Colonic mucosa (tissue), 4 donors: ENCODE data around the gene PKP1. TPM values are rescaled to one million over a fixed set of nuclear protein-coding genes. Genes with fewer than 3 reads are reported as not detected.

ENCODE experiments used
- DNase-seq: peaks from one replicate; pipeline ENCODE4 v3.0.0-alpha.2; 2020
- H3K27ac ChIP-seq: fragments of 200-600 bp; one replicate; pipeline ENCODE4 v1.8.0; 2021
- H3K27me3 ChIP-seq: fragments of 200-600 bp; one replicate; pipeline ENCODE4 v1.8.0; 2021
- H3K36me3 ChIP-seq: fragments of 200-600 bp; one replicate; pipeline ENCODE4 v1.8.0; 2021
- H3K4me1 ChIP-seq: fragments of 200-600 bp; one replicate; pipeline ENCODE4 v1.8.0; 2021; ENCODE audit warnings: mild to moderate bottlenecking
- H3K4me3 ChIP-seq: fragments of 200-600 bp; one replicate; pipeline ENCODE4 v1.8.0; 2021
- H3K9ac ChIP-seq, 2 donors: one replicate each; pipeline ENCODE4 v1.7.0; 2013; ENCODE audit warnings: control low read depth in 2 of 2, low read depth in 2 of 2, low read length in 2 of 2
- H3K9me3 ChIP-seq: fragments of 200-600 bp; one replicate; pipeline ENCODE4 v1.8.0; 2021
- CTCF ChIP-seq: fragments of 200-600 bp; IDR thresholded peaks from one replicate; pipeline ENCODE4 v1.8.0; 2022; ENCODE audit warnings: antibody characterized with exemption, mild to moderate bottlenecking
- intact Hi-C: fragments of 100-400 bp; cut with DNase I; formaldehyde crosslinking; loops from one replicate; pipeline ENCODE4 v1.14.1; 2022
- total RNA-seq, 2 donors: library from RNA; stranded (reverse); fragmentation: NEBNext Ultra II Directional in 1 of 2; extraction: Animal tissue kit (Norgen Biotek cat#: 25700) in 1 of 2; gene quantifications; one replicate each; pipeline ENCODE4 v1.2.1, GENCODE V29; 2021
- donor health status: healthy.
- donor health status: DM: no; HTN: no; CAD: no.
- donor health status: DM: no; HTN: no; CAD: no.

Gene PKP1
- total RNA-seq, 2 donors from 2014 or later: 0.54 to 0.74 TPM

DNA sequence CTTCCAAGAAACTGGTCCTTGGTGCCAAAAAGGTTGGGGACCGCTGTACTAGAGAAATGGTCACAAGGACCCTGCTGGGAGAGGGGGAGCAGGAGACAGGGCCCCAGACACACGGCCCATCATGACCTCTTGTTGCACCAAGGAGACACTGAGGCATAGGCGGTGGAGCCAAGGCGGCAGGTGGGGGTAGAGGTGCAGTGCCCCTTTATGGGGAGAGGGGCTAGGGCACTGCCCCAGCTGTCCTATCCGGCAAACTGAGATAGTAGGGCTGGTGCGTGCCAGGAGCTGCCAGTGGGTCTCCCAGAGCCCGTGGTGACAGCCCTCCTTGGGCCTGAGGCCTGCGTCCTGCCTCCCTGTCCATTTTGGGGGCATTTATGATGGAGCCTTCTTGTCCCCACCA lies 73.9 kb downstream of the PKP1 start:
- H3K9ac ChIP-seq: no peak overlapping the region
- no peak for TF ChIP-seq CTCF
- no peaks in the 10 kb centered on the region for H3K27me3 ChIP-seq
- H3K36me3 ChIP-seq: no peaks in the 10 kb centered on the region
- no peak overlapping the region for H3K27ac ChIP-seq
- no peaks in the 10 kb centered on the region for H3K9me3 ChIP-seq
- intact Hi-C loops: no loop called here
- H3K4me1 ChIP-seq: no peaks in the 10 kb centered on the region
- H3K4me3 ChIP-seq: no peak overlapping the region
- no peak for DNase-seq

DNA sequence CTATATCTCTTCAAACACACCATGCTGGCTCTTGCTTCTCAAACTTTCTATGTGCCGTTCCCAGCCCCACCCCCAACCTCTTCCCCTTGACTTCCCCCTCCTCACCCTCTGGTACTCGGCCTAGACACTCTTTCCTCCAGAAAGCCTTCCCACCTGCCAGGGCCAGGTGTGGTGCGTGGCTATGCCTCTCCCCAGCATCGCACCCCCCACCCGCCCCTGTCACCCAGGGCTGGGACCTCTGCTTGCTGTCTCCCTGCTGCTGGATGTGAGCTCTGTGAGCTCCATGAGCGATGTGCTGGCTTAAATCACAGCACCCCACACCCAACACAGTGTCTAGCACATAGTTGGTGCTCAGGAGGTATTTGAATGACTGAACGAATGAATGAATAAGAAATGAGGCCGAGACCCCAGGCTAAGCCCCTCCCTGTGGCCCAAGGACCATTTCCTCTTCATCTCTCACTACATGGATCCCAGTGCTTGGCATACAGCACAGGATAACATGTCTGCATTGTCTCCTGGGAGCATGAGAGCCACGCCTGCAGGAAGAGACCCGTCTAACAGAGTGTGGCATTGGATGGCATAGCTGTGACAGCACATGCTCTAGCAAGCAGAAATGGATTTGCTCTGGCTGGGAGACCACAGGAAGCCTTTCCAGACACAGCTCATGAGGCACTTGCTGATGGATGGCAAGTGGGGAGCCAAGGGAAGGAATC lies 74.5 kb downstream of the PKP1 start:
- Histone ChIP-seq H3K9ac (no peak overlapping the region), H3K27ac (no peak overlapping the region), H3K36me3 (no peaks in the 10 kb centered on the region), H3K4me3 (no peak overlapping the region), H3K27me3 (no peaks in the 10 kb centered on the region), H3K9me3 (no peaks in the 10 kb centered on the region), H3K4me1 (no peaks in the 10 kb centered on the region)
- no peak for TF ChIP-seq CTCF
- no peak for DNase-seq
- intact Hi-C loops: no loop called here

GRCh38 chr1:201358596-201358995 lies 75.3 kb downstream of the PKP1 start:
- no peaks in the 10 kb centered on the region for H3K4me1 ChIP-seq
- H3K4me3 ChIP-seq: no peak overlapping the region
- DNase-seq: no peak
- TF ChIP-seq CTCF: no peak
- intact Hi-C loops: no loop called here
- H3K27me3 ChIP-seq: no peaks in the 10 kb centered on the region
- H3K9ac ChIP-seq: no peak overlapping the region
- no peaks in the 10 kb centered on the region for H3K36me3 ChIP-seq
- H3K27ac ChIP-seq: no peak overlapping the region
- no peaks in the 10 kb centered on the region for H3K9me3 ChIP-seq

DNA sequence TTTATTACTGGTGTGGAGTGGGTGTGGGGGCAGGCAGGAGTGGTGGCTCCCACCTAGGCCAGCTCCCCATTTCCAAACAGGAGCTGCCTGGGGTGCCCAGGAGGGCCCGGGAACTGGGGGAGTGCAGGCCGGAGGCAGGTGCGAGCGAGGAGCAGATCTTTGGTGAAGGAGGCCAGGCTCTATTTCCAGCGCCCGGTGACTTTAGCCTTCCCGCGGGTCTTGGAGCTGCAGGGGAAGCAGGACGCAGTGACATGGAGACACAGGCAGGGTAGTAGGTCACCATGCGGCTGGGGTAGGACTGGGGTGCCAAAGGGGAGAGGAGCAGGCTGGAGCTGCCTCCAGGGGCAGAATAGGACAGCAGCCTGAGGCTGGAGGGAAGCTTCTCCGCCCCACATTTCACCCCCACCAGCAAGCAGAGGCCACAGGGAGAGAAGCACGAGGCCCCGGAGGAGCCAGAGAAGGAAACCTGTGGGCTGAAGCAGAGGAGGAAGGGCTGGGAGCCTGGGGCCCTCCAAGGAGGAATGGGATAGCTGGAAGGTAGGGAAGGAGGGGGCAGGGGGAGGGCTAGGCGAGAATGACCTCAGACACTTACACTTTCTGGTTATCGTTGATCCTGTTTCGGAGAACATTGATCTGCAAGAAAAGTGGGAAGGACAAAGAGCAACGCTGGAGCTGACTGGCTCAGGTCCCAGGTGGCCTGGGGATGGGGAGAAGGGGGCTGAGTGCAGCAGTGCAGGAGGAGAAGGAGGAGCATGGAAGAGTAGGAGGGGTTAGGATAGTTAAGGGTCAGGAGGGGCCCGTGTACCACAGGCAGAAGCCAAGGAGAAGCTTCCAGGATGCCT lies 75.9 kb downstream of the PKP1 start:
- DNase-seq: no peak
- no peak overlapping the region for H3K9ac ChIP-seq
- H3K27me3 ChIP-seq: no peaks in the 10 kb centered on the region
- no peaks in the 10 kb centered on the region for H3K4me1 ChIP-seq
- H3K4me3 ChIP-seq: no peak overlapping the region
- H3K27ac ChIP-seq: no peak overlapping the region
- no peaks in the 10 kb centered on the region for H3K36me3 ChIP-seq
- TF ChIP-seq CTCF: no peak
- H3K9me3 ChIP-seq: no peaks in the 10 kb centered on the region
- intact Hi-C loops: no loop called here

GRCh38 chr1:201359873-201360210 lies 76.5 kb downstream of the PKP1 start:
- no peak overlapping the region for H3K9ac ChIP-seq
- no peaks in the 10 kb centered on the region for H3K27me3 ChIP-seq
- no peak for DNase-seq
- H3K36me3 ChIP-seq: no peaks in the 10 kb centered on the region
- no peak overlapping the region for H3K27ac ChIP-seq
- H3K4me1 ChIP-seq: no peaks in the 10 kb centered on the region
- TF ChIP-seq CTCF: no peak
- H3K4me3 ChIP-seq: no peak overlapping the region
- intact Hi-C loops: no loop called here
- no peaks in the 10 kb centered on the region for H3K9me3 ChIP-seq
